DND-41 (cell line): Measurements from ENCODE around the gene RAB42.

Source experiments
- ATAC-seq: fragments of 200-7000 bp; cut with Tn5 transposase; 3 replicates; pipeline ENCODE4 v1.9.1; 2021; ENCODE audit warnings: low read depth; ENCODE audit not compliant: insufficient read depth
- DNase-seq: peaks from one replicate; pipeline ENCODE4 v3.0.0-alpha.2; 2020
- H2AFZ ChIP-seq: 2 replicates; pipeline ENCODE4 v1.6.0; 2012; ENCODE audit warnings: low read depth, low read length
- H3K27ac ChIP-seq: 2 replicates; pipeline ENCODE4 v1.5.1; 2012; ENCODE audit warnings: low read length, inconsistent platforms
- H3K27me3 ChIP-seq: fragments of 200-600 bp; sonication (generic); 2 replicates; pipeline ENCODE4 v1.6.0; 2012; ENCODE audit warnings: low read length, mild to moderate bottlenecking, inconsistent platforms; ENCODE audit not compliant: insufficient read depth, poor library complexity
- H3K36me3 ChIP-seq: 2 replicates; pipeline ENCODE4 v1.5.1; 2012; ENCODE audit warnings: low read length, inconsistent platforms; ENCODE audit not compliant: insufficient read depth
- H3K4me1 ChIP-seq: 2 replicates; pipeline ENCODE4 v1.5.1; 2012; ENCODE audit warnings: mild to moderate bottlenecking, low read length; ENCODE audit not compliant: insufficient read depth
- H3K4me2 ChIP-seq: 2 replicates; pipeline ENCODE4 v1.6.0; 2012; ENCODE audit warnings: mild to moderate bottlenecking, moderate library complexity, low read length, inconsistent platforms; ENCODE audit not compliant: insufficient read depth
- H3K4me3 ChIP-seq, 2 experiments: fragments of 200-600 bp in 1 of 2; shearing (Covaris generic) in 1 of 2; 2 replicates each; pipeline ENCODE4 v1.5.1; 2012 to 2016; ENCODE audit warnings: inconsistent platforms in 2 of 2, low read length in 2 of 2, mild to moderate bottlenecking in 2 of 2, low read depth in 1 of 2, moderate library complexity in 1 of 2
- H3K79me2 ChIP-seq: 2 replicates; pipeline ENCODE4 v1.6.0; 2012; ENCODE audit warnings: low read length, inconsistent platforms; ENCODE audit not compliant: insufficient read depth
- H3K9ac ChIP-seq: 2 replicates; pipeline ENCODE4 v1.6.0; 2012; ENCODE audit warnings: low read depth, mild to moderate bottlenecking, inconsistent platforms, low read length, moderate library complexity
- H3K9me3 ChIP-seq: 2 replicates; pipeline ENCODE4 v1.5.1; 2012; ENCODE audit warnings: low read length, moderate library complexity, mild to moderate bottlenecking, inconsistent platforms; ENCODE audit not compliant: insufficient read depth, severe bottlenecking
- H4K20me1 ChIP-seq: 2 replicates; pipeline ENCODE4 v1.6.0; 2012; ENCODE audit warnings: low read length; ENCODE audit not compliant: insufficient read depth
- EZH2 ChIP-seq: IDR thresholded peaks from 3 replicates; pipeline ENCODE4 v1.6.1; 2012; ENCODE audit warnings: borderline replicate concordance, low read depth, mild to moderate bottlenecking, moderate library complexity, low read length, inconsistent platforms; ENCODE audit not compliant: severe bottlenecking
- TF ChIP-seq, protein P1 (sequence below): IDR thresholded peaks from 2 replicates; pipeline ENCODE4 v1.5.1; 2012; ENCODE audit warnings: borderline replicate concordance, low read length, moderate library complexity, mild to moderate bottlenecking; ENCODE audit not compliant: poor library complexity, severe bottlenecking; ENCODE audit errors: extremely low read depth

RAB42 gene

DNA sequence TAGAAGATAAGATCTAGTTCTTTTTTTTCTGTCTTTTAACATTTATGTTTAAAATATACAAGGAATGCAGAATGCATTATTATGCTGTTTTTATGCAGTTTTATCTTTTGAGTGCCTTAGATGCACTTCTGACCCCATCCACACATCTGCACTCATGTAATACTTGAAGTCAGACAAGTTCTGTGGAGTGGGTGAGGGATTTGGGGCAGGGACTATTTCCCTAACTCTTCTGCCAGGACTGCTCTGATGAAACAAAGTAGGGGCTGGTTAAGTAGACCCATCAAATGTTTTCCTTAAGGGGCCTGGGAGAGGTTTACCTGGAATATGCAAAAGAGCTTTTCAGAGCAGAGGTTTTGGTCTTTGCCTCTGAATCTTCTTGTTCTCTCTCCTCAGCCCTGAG is 27.8 kb upstream of the RAB42 start:
- peaks cover 84% of the 10 kb centered on the region for H3K36me3 ChIP-seq
- no peak overlapping the region for H3K4me2 ChIP-seq
- no peak overlapping the region for H3K27ac ChIP-seq
- no peaks in the 10 kb centered on the region for H3K9me3 ChIP-seq
- ATAC-seq, result no peak
- H4K20me1 ChIP-seq, result no peaks in the 10 kb centered on the region
- no peaks in the 10 kb centered on the region for H3K27me3 ChIP-seq
- no peak overlapping the region for H3K9ac ChIP-seq
- H3K4me3 ChIP-seq, result no peak overlapping the region
- TF ChIP-seq, protein P1, sequence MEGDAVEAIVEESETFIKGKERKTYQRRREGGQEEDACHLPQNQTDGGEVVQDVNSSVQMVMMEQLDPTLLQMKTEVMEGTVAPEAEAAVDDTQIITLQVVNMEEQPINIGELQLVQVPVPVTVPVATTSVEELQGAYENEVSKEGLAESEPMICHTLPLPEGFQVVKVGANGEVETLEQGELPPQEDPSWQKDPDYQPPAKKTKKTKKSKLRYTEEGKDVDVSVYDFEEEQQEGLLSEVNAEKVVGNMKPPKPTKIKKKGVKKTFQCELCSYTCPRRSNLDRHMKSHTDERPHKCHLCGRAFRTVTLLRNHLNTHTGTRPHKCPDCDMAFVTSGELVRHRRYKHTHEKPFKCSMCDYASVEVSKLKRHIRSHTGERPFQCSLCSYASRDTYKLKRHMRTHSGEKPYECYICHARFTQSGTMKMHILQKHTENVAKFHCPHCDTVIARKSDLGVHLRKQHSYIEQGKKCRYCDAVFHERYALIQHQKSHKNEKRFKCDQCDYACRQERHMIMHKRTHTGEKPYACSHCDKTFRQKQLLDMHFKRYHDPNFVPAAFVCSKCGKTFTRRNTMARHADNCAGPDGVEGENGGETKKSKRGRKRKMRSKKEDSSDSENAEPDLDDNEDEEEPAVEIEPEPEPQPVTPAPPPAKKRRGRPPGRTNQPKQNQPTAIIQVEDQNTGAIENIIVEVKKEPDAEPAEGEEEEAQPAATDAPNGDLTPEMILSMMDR, result no peak
- TF ChIP-seq EZH2, result no peak
- H3K4me1 ChIP-seq, result no peaks in the 10 kb centered on the region
- H2AFZ ChIP-seq, result no peak overlapping the region
- no peak for DNase-seq
- H3K79me2 ChIP-seq, result no peaks in the 10 kb centered on the region

DNA sequence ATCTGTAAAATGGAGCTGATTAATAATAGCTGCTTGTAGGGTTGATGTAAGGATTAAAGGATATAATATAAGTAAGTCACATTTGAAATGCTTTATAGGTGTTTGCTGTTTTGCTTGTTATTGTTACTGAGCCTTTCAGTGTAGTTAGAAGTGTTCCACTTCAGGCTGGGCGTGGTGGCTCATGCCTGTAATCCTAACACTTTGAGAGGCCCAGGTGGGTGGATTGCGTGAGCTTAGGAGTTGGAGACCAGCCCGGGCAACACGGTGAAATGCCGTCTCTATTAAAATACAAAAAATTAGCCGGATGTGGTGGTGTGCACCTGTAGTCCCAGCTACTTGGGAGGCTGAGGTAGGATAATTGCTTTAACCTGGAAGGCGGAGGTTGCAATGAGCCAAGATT is 27.0 kb upstream of the RAB42 start:
- no peak overlapping the region for H2AFZ ChIP-seq
- H3K9me3 ChIP-seq, result no peaks in the 10 kb centered on the region
- ATAC-seq (no peak), DNase-seq (no peak)
- TF ChIP-seq, protein P1, result no peak
- no peak for TF ChIP-seq EZH2
- H3K9ac ChIP-seq, result no peak overlapping the region
- H3K27me3 ChIP-seq, result no peaks in the 10 kb centered on the region
- no peak overlapping the region for H3K4me3 ChIP-seq
- no peaks in the 10 kb centered on the region for H3K79me2 ChIP-seq
- peaks cover 79% of the 10 kb centered on the region for H3K36me3 ChIP-seq
- H3K27ac ChIP-seq, result no peak overlapping the region
- no peak overlapping the region for H3K4me2 ChIP-seq
- H3K4me1 ChIP-seq, result no peaks in the 10 kb centered on the region
- no peaks in the 10 kb centered on the region for H4K20me1 ChIP-seq

DNA sequence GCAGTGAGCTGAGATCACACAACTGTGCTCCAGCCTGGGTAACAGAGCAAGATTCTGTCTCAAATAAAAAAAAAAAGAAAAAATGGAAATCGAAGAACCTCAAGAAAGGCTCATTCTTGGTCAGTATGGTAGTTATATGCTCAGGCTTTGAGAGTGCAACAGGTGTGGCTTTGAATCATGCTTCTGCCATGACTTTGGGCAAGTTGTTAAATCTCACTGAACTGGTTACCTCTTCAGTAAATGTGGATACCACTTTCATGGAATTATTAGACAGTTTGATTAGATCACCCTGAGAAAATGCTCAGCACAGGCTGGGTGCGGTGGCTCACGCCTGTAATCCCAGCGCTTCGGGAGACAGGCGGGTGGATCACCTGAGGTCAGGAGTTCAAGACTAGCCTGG is 26.3 kb upstream of the RAB42 start:
- no peak for ATAC-seq
- Histone ChIP-seq H3K4me1 (no peaks in the 10 kb centered on the region), H3K4me2 (no peak overlapping the region), H2AFZ (no peak overlapping the region), H3K9ac (no peak overlapping the region), H3K79me2 (no peaks in the 10 kb centered on the region), H3K27ac (no peak overlapping the region), H3K9me3 (no peaks in the 10 kb centered on the region), H3K27me3 (no peaks in the 10 kb centered on the region), H3K4me3 (no peak overlapping the region), H3K36me3 (peaks cover 72% of the 10 kb centered on the region), H4K20me1 (no peaks in the 10 kb centered on the region)
- TF ChIP-seq EZH2, result no peak
- TF ChIP-seq, protein P1, result no peak
- DNase-seq, result no peak

DNA sequence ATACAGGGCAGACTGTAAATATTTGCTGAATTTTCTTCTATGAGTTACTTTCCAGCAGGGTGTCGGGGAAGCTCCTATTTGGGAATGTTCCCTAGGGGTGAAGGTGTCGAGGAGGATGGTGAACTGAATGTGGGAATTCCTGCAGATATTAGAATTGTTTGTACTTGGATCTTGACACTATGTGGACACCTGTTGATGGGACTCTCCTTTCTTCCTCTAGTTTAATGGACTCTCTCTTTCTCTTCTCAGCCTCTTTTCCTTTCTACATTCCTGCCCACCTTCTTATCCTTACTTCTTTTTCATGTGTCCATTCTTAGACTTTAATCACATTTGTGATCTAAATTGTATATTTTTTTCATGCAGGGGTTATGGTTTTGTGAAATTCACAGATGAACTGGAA is 25.1 kb upstream of the RAB42 start:
- Histone ChIP-seq H2AFZ (no peak overlapping the region), H3K27me3 (no peaks in the 10 kb centered on the region), H3K4me1 (no peaks in the 10 kb centered on the region), H3K27ac (no peak overlapping the region), H4K20me1 (no peaks in the 10 kb centered on the region), H3K4me2 (no peak overlapping the region), H3K4me3 (no peak overlapping the region), H3K79me2 (no peaks in the 10 kb centered on the region), H3K9ac (no peak overlapping the region), H3K36me3 (peaks cover 71% of the 10 kb centered on the region), H3K9me3 (no peaks in the 10 kb centered on the region)
- ATAC-seq, result no peak
- no peak for TF ChIP-seq EZH2
- TF ChIP-seq, protein P1, result no peak
- DNase-seq, result no peak
